ENCODE data around the gene ARR3.
"Not testable (repeated sequence)": the region's sequence is repeated elsewhere in the genome, so short reads cannot be mapped to it uniquely, and the experiment has no call there.

Gene ARR3

DNA sequence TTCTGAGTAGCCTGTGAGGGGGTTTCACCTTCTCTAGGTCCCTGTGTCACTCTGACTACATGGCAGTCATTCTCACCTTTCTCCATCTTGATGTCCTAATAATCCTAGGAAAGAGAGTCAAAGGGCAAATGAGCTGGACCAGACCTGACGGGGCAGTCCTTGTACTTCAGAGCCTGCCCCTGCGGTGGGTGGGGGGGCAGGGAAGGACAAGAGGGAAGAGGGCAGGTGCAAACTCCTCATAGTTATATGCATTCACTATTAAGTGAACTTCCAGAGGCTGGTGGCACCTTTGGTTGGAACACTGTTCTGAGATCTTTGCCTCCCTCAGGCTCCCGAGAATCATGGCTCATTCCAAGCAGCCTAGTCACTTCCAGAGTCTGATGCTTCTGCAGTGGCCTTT is 33.8 kb upstream of the ARR3 start, which contains the start of gene AWAT1:
Gene AWAT1 (plus strand): TSS at position 301 of the 400 bp plus-strand sequence. CDS start 41 bp downstream, at position 342.
- TF ChIP-seq, protein P1, sequence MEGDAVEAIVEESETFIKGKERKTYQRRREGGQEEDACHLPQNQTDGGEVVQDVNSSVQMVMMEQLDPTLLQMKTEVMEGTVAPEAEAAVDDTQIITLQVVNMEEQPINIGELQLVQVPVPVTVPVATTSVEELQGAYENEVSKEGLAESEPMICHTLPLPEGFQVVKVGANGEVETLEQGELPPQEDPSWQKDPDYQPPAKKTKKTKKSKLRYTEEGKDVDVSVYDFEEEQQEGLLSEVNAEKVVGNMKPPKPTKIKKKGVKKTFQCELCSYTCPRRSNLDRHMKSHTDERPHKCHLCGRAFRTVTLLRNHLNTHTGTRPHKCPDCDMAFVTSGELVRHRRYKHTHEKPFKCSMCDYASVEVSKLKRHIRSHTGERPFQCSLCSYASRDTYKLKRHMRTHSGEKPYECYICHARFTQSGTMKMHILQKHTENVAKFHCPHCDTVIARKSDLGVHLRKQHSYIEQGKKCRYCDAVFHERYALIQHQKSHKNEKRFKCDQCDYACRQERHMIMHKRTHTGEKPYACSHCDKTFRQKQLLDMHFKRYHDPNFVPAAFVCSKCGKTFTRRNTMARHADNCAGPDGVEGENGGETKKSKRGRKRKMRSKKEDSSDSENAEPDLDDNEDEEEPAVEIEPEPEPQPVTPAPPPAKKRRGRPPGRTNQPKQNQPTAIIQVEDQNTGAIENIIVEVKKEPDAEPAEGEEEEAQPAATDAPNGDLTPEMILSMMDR (IDR thresholded peaks at IDR 0.05; ENCODE audit: insufficient read depth, low read length, poor library complexity, severe bottlenecking): no peak
- Histone ChIP-seq H3K36me3 (ENCODE audit: control insufficient read depth, insufficient read depth, low read length) (no peaks in the 10 kb centered on the region), H3K27me3 (replicated peaks; ENCODE audit: control insufficient read depth, insufficient read depth, low read length) (no peaks in the 10 kb centered on the region), H3K4me3 (replicated peaks; ENCODE audit: low read depth, low read length) (no peak within 1 kb of the TSS)
- no peak for DNase-seq (ENCODE audit: extremely low read depth, insufficient read length)

DNA sequence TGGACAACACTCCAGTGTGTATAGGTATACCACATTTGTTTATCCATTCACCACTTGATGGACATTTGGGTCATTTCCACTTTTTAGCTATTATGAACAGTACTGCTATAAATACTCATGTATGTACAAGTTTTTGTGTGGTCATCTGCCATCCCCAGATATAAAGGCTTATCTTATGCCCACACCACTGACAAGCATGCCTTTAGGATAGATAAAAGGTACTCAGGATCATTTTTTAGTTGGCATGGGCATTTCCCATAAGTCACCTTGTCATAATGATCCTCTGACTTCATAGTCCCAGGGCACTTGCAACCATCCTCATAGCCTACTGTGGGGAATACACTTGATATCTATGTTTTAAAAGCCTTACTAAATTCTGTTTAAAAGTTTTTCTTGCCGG is 27.4 kb upstream of the ARR3 start:
- no peaks in the 10 kb centered on the region for H3K27me3 ChIP-seq (replicated peaks; ENCODE audit: control insufficient read depth, insufficient read depth, low read length)
- H3K4me3 ChIP-seq (replicated peaks; ENCODE audit: low read depth, low read length): no peak overlapping the region
- H3K36me3 ChIP-seq (ENCODE audit: control insufficient read depth, insufficient read depth, low read length): no peaks in the 10 kb centered on the region
- TF ChIP-seq, protein P1 (IDR thresholded peaks at IDR 0.05; ENCODE audit: insufficient read depth, low read length, poor library complexity, severe bottlenecking): no peak
- DNase-seq (ENCODE audit: extremely low read depth, insufficient read length): no peak

DNA sequence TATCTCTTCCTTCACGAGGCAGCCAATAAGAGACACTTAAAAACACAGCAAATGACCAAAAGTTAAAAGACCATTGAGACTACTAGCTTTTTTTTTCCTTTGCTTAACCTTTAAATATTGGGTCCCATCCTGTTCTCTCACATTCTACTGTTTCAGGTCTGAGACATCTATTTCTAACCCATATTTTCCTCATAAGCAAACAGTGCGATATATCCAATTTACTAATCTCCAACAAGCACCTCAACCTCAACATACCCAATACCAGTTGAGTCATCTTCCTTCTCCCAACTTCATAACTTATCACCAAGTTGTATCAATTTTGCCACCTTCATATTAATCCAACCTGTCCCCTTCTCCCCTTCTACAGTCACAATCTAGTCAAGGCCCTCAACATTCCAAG is 26.6 kb upstream of the ARR3 start:
- H3K4me3 ChIP-seq (replicated peaks; ENCODE audit: low read depth, low read length): no peak overlapping the region
- H3K36me3 ChIP-seq (ENCODE audit: control insufficient read depth, insufficient read depth, low read length): no peaks in the 10 kb centered on the region
- no peaks in the 10 kb centered on the region for H3K27me3 ChIP-seq (replicated peaks; ENCODE audit: control insufficient read depth, insufficient read depth, low read length)
- no peak for DNase-seq (ENCODE audit: extremely low read depth, insufficient read length)
- TF ChIP-seq, protein P1 (IDR thresholded peaks at IDR 0.05; ENCODE audit: insufficient read depth, low read length, poor library complexity, severe bottlenecking): no peak

DNA sequence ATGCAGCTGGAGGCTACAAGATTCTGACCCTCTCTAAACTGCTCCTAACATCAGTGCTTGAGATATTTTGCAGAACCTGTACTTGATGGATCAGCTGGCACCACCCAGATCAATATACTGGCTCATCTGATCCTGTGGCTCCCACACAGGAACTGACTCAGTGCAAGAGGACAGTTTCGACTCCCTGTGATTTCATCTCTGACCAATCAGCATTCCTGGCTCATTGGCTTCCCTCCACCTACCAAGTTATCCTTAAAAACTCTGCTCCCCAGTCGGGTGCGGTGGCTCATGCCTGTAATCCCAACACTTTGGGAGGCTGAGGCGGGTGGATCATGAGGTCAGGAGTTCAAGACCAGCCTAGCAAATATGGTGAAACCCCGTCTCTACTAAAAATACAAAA is 24.5 kb upstream of the ARR3 start:
- not testable (repeated sequence) for H3K27me3 ChIP-seq (replicated peaks; ENCODE audit: control insufficient read depth, insufficient read depth, low read length); H3K36me3 ChIP-seq (ENCODE audit: control insufficient read depth, insufficient read depth, low read length); H3K4me3 ChIP-seq (replicated peaks; ENCODE audit: low read depth, low read length); DNase-seq (ENCODE audit: extremely low read depth, insufficient read length)

DNA sequence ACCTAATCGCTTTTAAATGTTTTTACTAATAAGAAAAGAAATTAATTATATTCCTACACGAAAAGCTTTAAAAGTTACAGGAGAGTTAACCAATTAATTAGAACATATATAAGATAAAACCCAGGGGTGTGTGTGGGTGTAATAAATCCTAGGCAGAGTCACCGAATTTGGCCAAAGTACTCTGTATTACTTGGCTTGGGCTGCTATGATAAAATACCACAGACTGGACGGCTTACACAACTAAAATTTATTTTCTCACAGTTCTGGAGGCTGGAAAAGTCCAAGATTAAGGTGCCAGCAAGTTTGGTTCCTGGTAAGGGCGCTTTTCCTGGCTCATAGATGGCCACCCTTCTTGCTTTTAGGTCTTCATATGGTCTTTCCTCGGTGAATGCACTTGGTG is 23.3 kb upstream of the ARR3 start:
- DNase-seq (ENCODE audit: extremely low read depth, insufficient read length): no peak

DNA sequence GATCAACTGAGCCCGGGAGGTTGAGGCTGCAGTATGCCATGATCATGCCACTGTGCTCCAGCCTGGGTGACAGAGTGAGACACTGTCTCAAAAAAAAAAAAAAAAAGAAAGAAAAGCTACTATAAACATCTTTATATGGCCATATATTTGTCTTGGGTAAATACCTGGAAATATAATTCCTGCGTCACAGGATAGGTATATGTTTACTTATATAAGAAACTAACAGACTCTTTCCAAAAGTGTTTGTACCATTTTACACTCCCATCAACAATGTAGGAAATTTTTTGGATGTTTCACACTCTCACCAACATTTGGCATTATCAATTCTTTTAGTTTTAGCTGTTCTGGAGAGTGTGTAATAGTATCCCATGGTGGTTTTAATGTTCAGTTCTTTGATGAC is 20.9 kb upstream of the ARR3 start:
- H3K36me3 ChIP-seq (ENCODE audit: control insufficient read depth, insufficient read depth, low read length): no peaks in the 10 kb centered on the region

More for the DNA sequence above, 23.3 kb upstream of the ARR3 start:
- Histone ChIP-seq H3K4me3 (replicated peaks; ENCODE audit: low read depth, low read length) (no peak overlapping the region), H3K36me3 (ENCODE audit: control insufficient read depth, insufficient read depth, low read length) (no peaks in the 10 kb centered on the region), H3K27me3 (replicated peaks; ENCODE audit: control insufficient read depth, insufficient read depth, low read length) (no peaks in the 10 kb centered on the region)
- TF ChIP-seq, protein P1 (IDR thresholded peaks at IDR 0.05; ENCODE audit: insufficient read depth, low read length, poor library complexity, severe bottlenecking): no peak

More for the DNA sequence above, 20.9 kb upstream of the ARR3 start:
- Histone ChIP-seq H3K27me3 (replicated peaks; ENCODE audit: control insufficient read depth, insufficient read depth, low read length) (no peaks in the 10 kb centered on the region), H3K4me3 (replicated peaks; ENCODE audit: low read depth, low read length) (no peak overlapping the region)
- no peak for DNase-seq (ENCODE audit: extremely low read depth, insufficient read length)
- TF ChIP-seq, protein P1 (IDR thresholded peaks at IDR 0.05; ENCODE audit: insufficient read depth, low read length, poor library complexity, severe bottlenecking): no peak
